Small intestine (tissue), 7 donors: ENCODE measurements around the gene MRPS17. TPM values are rescaled to one million over a fixed set of nuclear protein-coding genes. Genes with fewer than 3 reads are reported as not detected.
"Not testable (repeated sequence)": the region's sequence is repeated elsewhere in the genome, so short reads cannot be mapped to it uniquely, and the experiment has no call there.

Experiments used
- DNase-seq, 2 donors: peaks; one replicate each; pipeline versions ENCODE4 v3.0.0 to v3.0.0-alpha.2; 2013
- FAIRE-seq: peaks from 2 replicates; lab custom pipeline; 2012; peaks lifted over from hg19 to GRCh38; lab: Jason Lieb, UNC
- H3K27ac ChIP-seq, 3 donors: one replicate each; pipeline ENCODE4 v1.5.1; 2013; ENCODE audit warnings: low read length in 2 of 3, mild to moderate bottlenecking in 2 of 3, control low read depth in 1 of 3, inconsistent platforms in 1 of 3, low read depth in 1 of 3, moderate library complexity in 1 of 3
- H3K27me3 ChIP-seq, 3 donors: one replicate each; pipeline ENCODE4 v1.6.1; 2013; ENCODE audit warnings: low read length in 3 of 3, inconsistent platforms in 1 of 3; ENCODE audit not compliant: control insufficient read depth in 3 of 3, insufficient read depth in 3 of 3
- H3K36me3 ChIP-seq, 3 donors: one replicate each; pipeline ENCODE4 v1.6.1; 2013; ENCODE audit warnings: low read length in 3 of 3, inconsistent platforms in 1 of 3, low read depth in 1 of 3, mild to moderate bottlenecking in 1 of 3, moderate library complexity in 1 of 3; ENCODE audit not compliant: control insufficient read depth in 3 of 3, insufficient read depth in 2 of 3
- H3K4me1 ChIP-seq, 3 donors: one replicate each; pipeline ENCODE4 v1.6.1; 2013; ENCODE audit warnings: low read length in 2 of 3, inconsistent platforms in 1 of 3, low read depth in 1 of 3, mild to moderate bottlenecking in 1 of 3, moderate library complexity in 1 of 3; ENCODE audit not compliant: control insufficient read depth in 3 of 3, insufficient read depth in 2 of 3
- H3K4me3 ChIP-seq, 3 donors: one replicate each; pipeline ENCODE4 v1.5.1; 2013; ENCODE audit warnings: low read length in 3 of 3, control low read depth in 1 of 3, inconsistent platforms in 1 of 3, low read depth in 1 of 3, mild to moderate bottlenecking in 1 of 3, moderate library complexity in 1 of 3
- H3K9me3 ChIP-seq, 2 donors: one replicate each; pipeline ENCODE4 v1.6.1; 2013; ENCODE audit warnings: low read depth in 1 of 2, low read length in 1 of 2; ENCODE audit not compliant: control insufficient read depth in 2 of 2, insufficient read depth in 1 of 2
- WGBS, 3 donors: extraction: QIAGEN DNeasy Blood & Tissue Kit; methylation state at CpG; one replicate each; pipeline ENCODE4 v1.1.7; 2013; 5-methylcytosine and 5-hydroxymethylcytosine counted together
- polyA plus RNA-seq, 4 donors: library from polyadenylated mRNA; stranded (reverse) in 3 of 4; unstranded in 1 of 4; fragments of 200-250 nt in 3 of 4; fragments of 120-200 nt in 1 of 4; gene quantifications; one replicate each; pipeline versions ENCODE4 v1.2.1 to v1.2.3, GENCODE V29; 2013
- donor health status: healthy with polysubstance abuse.
- donor health status: control.
- donor health status: control.
- donor health status: Bipolar disorder and iron deficiency.
- donor health status: healthy.

MRPS17 gene
- polyA plus RNA-seq, 4 donors: 11.3 to 15.7 (median 13.7) TPM

GRCh38 chr7:55939514-55940123 is 12.1 kb upstream of the MRPS17 start:
- Histone ChIP-seq H3K27me3 (no peaks in the 10 kb centered on the region), H3K27ac (no peak overlapping the region), H3K4me3 (no peak overlapping the region), H3K9me3 (peaks cover 5 to 39% of the 10 kb centered on the region in 2 donors), H3K36me3 (peaks cover 0 to 3% (median 0%) of the 10 kb centered on the region in 3 donors), H3K4me1 (no peaks in the 10 kb centered on the region)
- 86 to 89% (median 87%) methylated on average over 7 of the region's 7 CpGs for WGBS, 3 donors
- no peak for FAIRE-seq
- DNase-seq: no peak

GRCh38 chr7:55946545-55946944 is 5.1 kb upstream of the MRPS17 start:
- no peaks in the 10 kb centered on the region for H3K36me3 ChIP-seq
- H3K27me3 ChIP-seq: no peaks in the 10 kb centered on the region
- no peak for FAIRE-seq
- no peaks in the 10 kb centered on the region for H3K4me1 ChIP-seq
- H3K27ac ChIP-seq: no peak overlapping the region
- H3K4me3 ChIP-seq: no peak overlapping the region
- no peak for DNase-seq
- peaks cover 0 to 6% of the 10 kb centered on the region in 2 donors for H3K9me3 ChIP-seq
- 84 to 90% (median 89%) methylated on average over 5 of the region's 5 CpGs for WGBS, 3 donors

DNA sequence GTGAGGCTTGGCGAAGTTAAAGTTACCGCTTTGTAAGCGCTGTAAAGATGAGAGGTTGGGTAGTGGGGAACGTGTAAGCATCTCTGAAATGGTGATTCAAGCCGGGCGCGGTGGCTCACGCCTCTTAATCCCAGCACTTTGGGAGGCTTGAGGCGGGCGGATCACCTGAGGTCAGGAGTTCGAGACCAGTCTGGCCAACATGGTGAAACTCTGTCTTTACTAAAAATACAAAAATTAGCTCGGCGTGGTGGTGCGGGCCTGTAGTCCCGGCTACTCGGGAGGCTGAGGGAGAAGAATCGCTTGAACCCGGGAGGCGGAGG is 635 bp downstream of the MRPS17 start:
- WGBS, 3 donors: 32 to 34% (median 33%) methylated on average over 19 of the region's 19 CpGs
- not testable (repeated sequence) for H3K9me3 ChIP-seq, H3K4me1 ChIP-seq, DNase-seq, FAIRE-seq, H3K27me3 ChIP-seq
- Histone ChIP-seq H3K4me3 (peak overlapping the region; percentile 67 to 94 (median 83)), H3K27ac (peak overlapping the region; percentile 73 to 87 (median 79)), H3K36me3 (peaks cover 0 to 14% (median 4%) of the 10 kb centered on the region in 3 donors)

GRCh38 chr7:55953707-55954475 is 2.2 kb downstream of the MRPS17 start:
- no peak for FAIRE-seq
- DNase-seq: no peak
- WGBS, 3 donors: 88 to 91% (median 91%) methylated on average over 11 of the region's 11 CpGs
- Histone ChIP-seq H3K27ac (no peak overlapping the region), H3K9me3 (no peaks in the 10 kb centered on the region), H3K4me3 (no peak overlapping the region), H3K4me1 (no peaks in the 10 kb centered on the region), H3K27me3 (no peaks in the 10 kb centered on the region), H3K36me3 (peaks cover 0 to 14% (median 4%) of the 10 kb centered on the region in 3 donors)

DNA sequence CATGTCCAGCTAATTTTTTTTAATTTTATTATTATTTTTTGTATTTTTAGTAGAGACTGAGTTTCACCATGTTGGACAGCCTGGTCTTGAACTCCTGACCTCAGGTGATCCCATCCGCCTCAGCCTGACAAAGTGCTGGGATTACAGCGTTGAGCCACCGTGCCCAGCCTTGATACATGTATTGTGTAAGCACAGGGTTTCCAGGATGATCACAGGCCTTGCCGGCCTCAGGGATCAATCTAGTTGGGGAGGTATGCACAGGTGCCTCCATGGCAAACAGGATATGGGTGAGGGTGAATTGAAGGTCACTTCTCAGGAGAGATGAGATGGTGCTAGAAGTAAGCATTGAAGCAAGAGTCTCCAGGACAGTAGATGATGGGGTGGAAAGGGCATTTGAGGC is 5.5 kb downstream of the MRPS17 start:
- 82 to 89% (median 85%) methylated on average over 4 of the region's 4 CpGs for WGBS, 3 donors

GRCh38 chr7:55962014-55962413 is 10.3 kb downstream of the MRPS17 start:
- peaks cover 0 to 6% (median 0%) of the 10 kb centered on the region in 3 donors for H3K36me3 ChIP-seq
- 73 to 80% (median 75%) methylated on average over 3 of the region's 3 CpGs for WGBS, 3 donors
- H3K27ac ChIP-seq: no peak overlapping the region
- no peak overlapping the region for H3K4me3 ChIP-seq
- H3K4me1 ChIP-seq: no peaks in the 10 kb centered on the region
- H3K27me3 ChIP-seq: no peaks in the 10 kb centered on the region
- DNase-seq (no peak), FAIRE-seq (no peak)
- H3K9me3 ChIP-seq: no peaks in the 10 kb centered on the region

More for the DNA sequence above, 5.5 kb downstream of the MRPS17 start:
- H3K27ac ChIP-seq: no peak overlapping the region
- no peaks in the 10 kb centered on the region for H3K4me1 ChIP-seq
- no peaks in the 10 kb centered on the region for H3K27me3 ChIP-seq
- H3K9me3 ChIP-seq: no peaks in the 10 kb centered on the region
- no peak overlapping the region for H3K4me3 ChIP-seq
- FAIRE-seq (no peak), DNase-seq (no peak)
- H3K36me3 ChIP-seq: peaks cover 0 to 14% (median 4%) of the 10 kb centered on the region in 3 donors

DNA sequence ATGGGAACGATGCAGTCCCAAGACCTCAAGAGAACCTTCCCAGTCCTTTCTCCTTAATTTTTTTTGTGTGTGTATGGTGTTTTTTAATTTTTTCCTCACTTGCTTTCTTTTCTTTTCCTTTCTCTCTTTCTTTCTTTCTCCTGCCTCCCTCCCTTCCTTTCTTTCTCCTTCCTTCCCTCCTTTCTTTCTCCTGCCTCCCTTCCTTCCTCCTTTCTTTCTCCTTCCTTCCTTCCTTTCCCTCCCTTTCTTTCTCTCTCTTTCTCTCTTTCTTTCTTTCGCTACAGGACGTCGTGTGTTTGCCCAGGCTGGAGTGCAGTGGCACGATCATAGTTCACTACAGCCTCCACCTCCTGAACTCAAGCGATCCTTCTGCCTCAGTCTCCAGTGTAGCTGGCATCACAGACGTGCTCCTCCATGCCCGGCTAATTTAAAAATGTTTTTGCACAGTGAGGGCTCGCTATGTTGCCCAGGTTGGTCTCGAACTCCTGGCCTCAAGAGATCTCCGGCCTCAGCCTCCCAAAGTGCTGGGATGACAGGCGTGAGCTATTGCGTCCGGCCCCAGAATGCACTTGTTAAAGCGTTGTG is 12.0 kb downstream of the MRPS17 start:
- 52 to 74% (median 59%) methylated on average over 15 of the region's 15 CpGs for WGBS, 3 donors
- peak overlapping the region; percentile 16 to 75 (median 44) for H3K4me3 ChIP-seq
- peak overlapping the region; percentile 86 to 98 (median 96) for H3K27ac ChIP-seq

DNA sequence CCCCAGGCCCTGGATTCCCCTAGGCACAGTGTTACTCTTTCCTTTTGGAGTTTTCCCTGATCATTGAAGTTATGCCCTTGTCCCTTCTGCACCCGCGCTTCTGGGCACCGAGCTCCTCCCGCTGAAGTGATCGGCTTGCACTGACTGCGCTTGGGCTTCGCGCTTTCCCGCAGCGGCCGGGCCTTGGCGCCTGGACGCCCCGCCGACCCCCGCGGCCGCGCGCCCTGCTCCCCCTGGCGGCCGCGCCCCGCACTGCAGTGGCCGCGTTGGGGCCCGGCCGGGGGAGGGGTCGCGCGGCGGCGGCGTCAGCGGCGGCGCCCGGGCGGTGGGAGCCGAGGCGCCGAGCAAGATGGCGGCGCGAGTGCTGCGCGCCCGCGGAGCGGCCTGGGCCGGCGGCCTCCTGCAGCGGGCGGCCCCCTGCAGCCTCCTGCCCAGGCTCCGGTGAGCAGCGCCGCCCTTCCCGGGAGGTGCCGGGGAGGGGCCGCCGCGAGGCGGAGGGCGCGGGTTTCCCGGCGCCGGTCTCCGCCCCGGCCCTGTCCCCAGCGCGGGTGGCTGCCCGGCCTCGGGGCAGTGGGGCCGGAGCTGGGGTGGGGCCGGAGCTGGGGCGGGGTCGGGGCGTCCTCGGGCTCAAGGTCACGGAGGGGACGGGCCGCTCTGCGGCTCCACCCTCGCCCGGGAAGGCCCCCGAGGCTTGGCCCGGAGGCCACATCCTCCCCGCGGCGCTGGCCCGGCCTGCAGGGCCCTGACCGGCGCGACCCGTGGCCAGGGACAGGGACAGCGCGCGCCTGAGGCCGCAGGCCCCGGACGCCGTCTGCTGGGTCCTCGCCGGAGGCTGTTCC is 12.8 kb downstream of the MRPS17 start, which contains the start of gene NIPSNAP2:
NIPSNAP2 (plus strand) TSS at position 325 of the 839 bp plus-strand sequence; CDS start at position 350, 25 bp downstream.
- Histone ChIP-seq H3K27ac (peak within 1 kb of the TSS; percentile 94 to 98 (median 96)), H3K4me1 (no peaks in the 10 kb centered on the region), H3K9me3 (no peaks in the 10 kb centered on the region), H3K36me3 (peaks cover 0 to 19% (median 0%) of the 10 kb centered on the region in 3 donors), H3K27me3 (no peaks in the 10 kb centered on the region), H3K4me3 (peak within 1 kb of the TSS; percentile 65 to 75 (median 73))
- FAIRE-seq (no peak), DNase-seq (peak; percentile 84 to 91)
- WGBS, 3 donors: 0 to 1% (median 1%) methylated on average over 50 to 105 of the region's 105 CpGs

More for the DNA sequence above, 12.0 kb downstream of the MRPS17 start:
- H3K9me3 ChIP-seq: no peaks in the 10 kb centered on the region
- no peaks in the 10 kb centered on the region for H3K27me3 ChIP-seq
- peaks cover 0 to 11% (median 0%) of the 10 kb centered on the region in 3 donors for H3K36me3 ChIP-seq
- peak in 1 of 2 donors; percentile 2 for DNase-seq
- FAIRE-seq: no peak
- H3K4me1 ChIP-seq: no peaks in the 10 kb centered on the region
